A549 (cell line): ENCODE measurements around the gene AGTPBP1. TPM values are rescaled to one million over a fixed set of nuclear protein-coding genes. Genes with fewer than 3 reads are reported as not detected.

Experiments used
- ATAC-seq, 2 experiments: fragments of 200-7000 bp in 1 of 2; fragments of >200 bp in 1 of 2; cut with Nextera tagmentation in 1 of 2; cut with Tn5 transposase in 1 of 2; 3 replicates each; pipeline versions ENCODE4 v1.8.0 to v1.9.1; 2018 to 2020; ENCODE audit warnings: mild to moderate bottlenecking in 1 of 2, moderate library complexity in 1 of 2
- CTCF ChIA-PET: fragments of 300-600 bp; sonication (Branson Sonifier 250); formaldehyde crosslinking; extraction: SDS; loops from one replicate; lab custom pipeline; 2021; ENCODE audit warnings: antibody characterized with exemption, inconsistent platforms; lab: Yijun Ruan, JAX
- POLR2A ChIA-PET: fragments of 350-600 bp; formaldehyde crosslinking; extraction: SDS; loops from one replicate; lab custom pipeline; 2021; ENCODE audit warnings: antibody characterized with exemption, inconsistent platforms; lab: Yijun Ruan, JAX
- DNase-seq, 2 experiments: peaks; one replicate each; pipeline versions ENCODE4 v3.0.0 to v3.0.0-alpha.2; 2011 to 2016; ENCODE audit warnings: low read depth in 1 of 2, low spot score in 1 of 2
- FAIRE-seq: peaks from 2 replicates; lab custom pipeline; 2011; peaks lifted over from hg19 to GRCh38; lab: Jason Lieb, UNC
- H3K27ac ChIP-seq, 2 experiments: fragments of >200 bp; sonication (Bioruptor Twin); formaldehyde crosslinking; 3 replicates each; pipeline ENCODE4 v1.5.1; 2016 to 2017
- H3K4me1 ChIP-seq: fragments of >200 bp; sonication (Bioruptor Twin); formaldehyde crosslinking; 3 replicates; pipeline ENCODE4 v1.6.1; 2016
- H3K4me2 ChIP-seq: fragments of >200 bp; sonication (Bioruptor Twin); formaldehyde crosslinking; 3 replicates; pipeline ENCODE4 v1.6.1; 2016
- H3K4me3 ChIP-seq: fragments of >200 bp; sonication (Bioruptor Twin); formaldehyde crosslinking; 3 replicates; pipeline ENCODE4 v1.5.1; 2016
- H3K9me3 ChIP-seq: fragments of >200 bp; sonication (Bioruptor Twin); formaldehyde crosslinking; 3 replicates; pipeline ENCODE4 v1.6.1; 2016
- BHLHE40 ChIP-seq: IDR thresholded peaks from 2 replicates; pipeline ENCODE4 v1.6.1; 2012; ENCODE audit warnings: low read depth, low read length, inconsistent platforms
- CBX2 ChIP-seq: fragments of 200-600 bp; sonication (generic); IDR thresholded peaks from 2 replicates; pipeline ENCODE4 v1.6.1; 2016; ENCODE audit warnings: low read depth, mild to moderate bottlenecking, borderline replicate concordance
- CBX8 ChIP-seq: fragments of 200-600 bp; sonication (generic); IDR thresholded peaks from 2 replicates; pipeline ENCODE4 v1.6.1; 2016
- CHD4 ChIP-seq: fragments of 200-600 bp; sonication (generic); IDR thresholded peaks from 2 replicates; pipeline ENCODE4 v1.6.1; 2016; ENCODE audit warnings: antibody characterized with exemption, mild to moderate bottlenecking, borderline replicate concordance
- FOSL2 ChIP-seq, 2 experiments: fragments of 450-650 bp in 1 of 2; fragments of >200 bp in 1 of 2; sonication (Bioruptor Twin) in 1 of 2; formaldehyde crosslinking; IDR thresholded peaks; 2 replicates each; pipeline versions ENCODE4 v1.5.0 to v1.6.1; 2016 to 2020; ENCODE audit warnings: mild to moderate bottlenecking in 1 of 2, moderate library complexity in 1 of 2
- FOXS1 ChIP-seq: fragments of 250-450 bp; sonication (Bioruptor Pico); IDR thresholded peaks from 2 replicates; pipeline ENCODE4 v1.5.0; 2020; ENCODE audit warnings: mild to moderate bottlenecking, moderate library complexity
- GATA3 ChIP-seq: IDR thresholded peaks from 2 replicates; pipeline ENCODE4 v1.6.1; 2012; ENCODE audit warnings: borderline replicate concordance
- HDAC2 ChIP-seq: fragments of 200-600 bp; sonication (generic); IDR thresholded peaks from 2 replicates; pipeline ENCODE4 v1.6.1; 2016
- HEYL ChIP-seq: fragments of 250-450 bp; sonication (Bioruptor Pico); IDR thresholded peaks from 2 replicates; pipeline ENCODE4 v1.8.0; 2021; ENCODE audit warnings: mild to moderate bottlenecking, moderate library complexity
- HOXB13 ChIP-seq: fragments of 250-450 bp; sonication (Bioruptor Pico); IDR thresholded peaks from 2 replicates; pipeline ENCODE4 v1.5.0; 2020; ENCODE audit warnings: low read depth, mild to moderate bottlenecking, moderate library complexity
- KDM5A ChIP-seq: fragments of 200-600 bp; sonication (generic); IDR thresholded peaks from 2 replicates; pipeline ENCODE4 v1.6.1; 2016; ENCODE audit warnings: antibody characterized with exemption, mild to moderate bottlenecking
- MYC ChIP-seq: IDR thresholded peaks from 2 replicates; pipeline ENCODE4 v1.6.1; 2012; ENCODE audit warnings: mild to moderate bottlenecking, inconsistent platforms, low read length, improper control_type of control experiment, borderline replicate concordance
- NR3C1 ChIP-seq: fragments of >200 bp; sonication (Bioruptor Twin); formaldehyde crosslinking; IDR thresholded peaks from 3 replicates; pipeline ENCODE4 v1.6.1; 2017
- POLR2A ChIP-seq: IDR thresholded peaks from 2 replicates; pipeline ENCODE4 v1.6.1; 2012; ENCODE audit warnings: mild to moderate bottlenecking, low read length
- RAD21 ChIP-seq, 2 experiments: fragments of >200 bp in 1 of 2; sonication (Bioruptor Twin) in 1 of 2; formaldehyde crosslinking in 1 of 2; IDR thresholded peaks in 1 of 2; conservative IDR thresholded peaks in 1 of 2; 2 replicates in 1 of 2; 3 replicates in 1 of 2; pipeline ENCODE4 v1.6.1; 2012 to 2018; ENCODE audit warnings: inconsistent platforms in 1 of 2
- RARB ChIP-seq: fragments of 250-450 bp; sonication (Bioruptor Pico); IDR thresholded peaks from 2 replicates; pipeline ENCODE4 v1.8.0; 2021; ENCODE audit warnings: mild to moderate bottlenecking, moderate library complexity
- RFX5 ChIP-seq: fragments of 450-650 bp; IDR thresholded peaks from 2 replicates; pipeline ENCODE4 v1.7.1; 2014; ENCODE audit warnings: antibody characterized with exemption, mild to moderate bottlenecking, moderate library complexity
- SREBF2 ChIP-seq: fragments of 450-650 bp; IDR thresholded peaks from 2 replicates; pipeline ENCODE4 v1.6.1; 2014; ENCODE audit warnings: mild to moderate bottlenecking, moderate library complexity
- TFCP2L1 ChIP-seq: fragments of 250-450 bp; sonication (Bioruptor Pico); IDR thresholded peaks from 2 replicates; pipeline ENCODE4 v1.5.0; 2021; ENCODE audit warnings: mild to moderate bottlenecking
- ZC3H11A ChIP-seq: fragments of 450-650 bp; IDR thresholded peaks from 2 replicates; pipeline ENCODE4 v1.6.1; 2014; ENCODE audit warnings: antibody characterized with exemption, mild to moderate bottlenecking
- ZFP36 ChIP-seq: fragments of 450-650 bp; IDR thresholded peaks from 2 replicates; pipeline ENCODE4 v1.6.1; 2014; ENCODE audit warnings: borderline replicate concordance; ENCODE audit not compliant: partially characterized antibody
- WGBS: methylation state at CpG from one replicate; pipeline ENCODE4 v1.1.6; 2017; ENCODE audit errors: missing lambda C conversion rate; 5-methylcytosine and 5-hydroxymethylcytosine counted together
- polyA plus RNA-seq, 4 experiments: library from polyadenylated mRNA; depleted of rRNA in 3 of 4; stranded (reverse); fragments of >200 nt; fragmentation: RNase III in 1 of 4; extraction: RNeasy Plus Mini Kit Qiagen cat#74134 plus additional on column Dnase treatment in 1 of 4; gene quantifications; 2 replicates in 3 of 4; 3 replicates in 1 of 4; pipeline ENCODE4 v1.2.3, GENCODE V29; 2011 to 2017
- TF ChIP-seq, protein P1 (sequence below): fragments of >200 bp; sonication (Bioruptor Twin); formaldehyde crosslinking; IDR thresholded peaks from 3 replicates; pipeline ENCODE4 v1.6.1; 2016
- TF ChIP-seq, protein P2 (sequence below): fragments of 250-450 bp; sonication (Bioruptor Pico); IDR thresholded peaks from 2 replicates; pipeline ENCODE4 v1.5.0; 2020; ENCODE audit warnings: low read depth, mild to moderate bottlenecking, moderate library complexity
- TF ChIP-seq, protein P3 (sequence below): IDR thresholded peaks from 2 replicates; pipeline ENCODE4 v1.6.1; 2012
- TF ChIP-seq, protein P4 (sequence below): fragments of >200 bp; sonication (Bioruptor Twin); formaldehyde crosslinking; IDR thresholded peaks from 2 replicates; pipeline ENCODE4 v1.6.1; 2016

AGTPBP1 gene
- polyA plus RNA-seq, 2 of the 4 experiments (the other 2 are of a cell fraction) = 8.9 to 18.8 TPM

DNA sequence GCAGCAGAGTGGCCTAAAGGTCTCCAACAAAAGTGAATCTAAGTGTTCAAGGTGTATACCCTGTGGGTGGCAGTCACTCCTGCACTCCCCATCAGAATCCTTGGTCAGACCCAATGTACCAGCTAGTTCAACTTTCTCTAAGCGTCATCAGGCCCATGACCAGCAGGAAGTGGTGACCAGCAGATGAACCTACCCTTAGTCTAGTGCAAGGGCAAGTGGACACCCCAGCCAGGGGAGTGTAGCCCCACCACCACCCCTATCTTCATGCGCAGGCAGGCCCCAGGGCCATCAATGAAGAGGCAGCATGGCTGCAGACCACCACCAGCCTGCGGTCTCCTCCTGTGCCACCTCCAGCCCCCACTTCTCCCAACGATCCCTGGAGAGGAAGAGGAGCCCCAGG is 213.1 kb downstream of the AGTPBP1 start:
- FAIRE-seq (no peak), DNase-seq (no peak), ATAC-seq (no peak)
- no peak overlapping the region for H3K4me2 ChIP-seq
- H3K27ac ChIP-seq = no peak overlapping the region
- TF ChIP-seq RFX5 (no peak), FOXS1 (no peak)
- TF ChIP-seq, protein P1, sequence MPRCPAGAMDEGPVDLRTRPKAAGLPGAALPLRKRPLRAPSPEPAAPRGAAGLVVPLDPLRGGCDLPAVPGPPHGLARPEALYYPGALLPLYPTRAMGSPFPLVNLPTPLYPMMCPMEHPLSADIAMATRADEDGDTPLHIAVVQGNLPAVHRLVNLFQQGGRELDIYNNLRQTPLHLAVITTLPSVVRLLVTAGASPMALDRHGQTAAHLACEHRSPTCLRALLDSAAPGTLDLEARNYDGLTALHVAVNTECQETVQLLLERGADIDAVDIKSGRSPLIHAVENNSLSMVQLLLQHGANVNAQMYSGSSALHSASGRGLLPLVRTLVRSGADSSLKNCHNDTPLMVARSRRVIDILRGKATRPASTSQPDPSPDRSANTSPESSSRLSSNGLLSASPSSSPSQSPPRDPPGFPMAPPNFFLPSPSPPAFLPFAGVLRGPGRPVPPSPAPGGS = no peak
- H3K4me1 ChIP-seq = no peaks in the 10 kb centered on the region
- no peak overlapping the region for H3K4me3 ChIP-seq
- POLR2A ChIA-PET = no interaction called here
- CTCF ChIA-PET = no interaction called here
- WGBS = 50% methylated on average over 4 of the region's 4 CpGs
- H3K9me3 ChIP-seq = no peaks in the 10 kb centered on the region; the same call in 2 of the 3 replicates

DNA sequence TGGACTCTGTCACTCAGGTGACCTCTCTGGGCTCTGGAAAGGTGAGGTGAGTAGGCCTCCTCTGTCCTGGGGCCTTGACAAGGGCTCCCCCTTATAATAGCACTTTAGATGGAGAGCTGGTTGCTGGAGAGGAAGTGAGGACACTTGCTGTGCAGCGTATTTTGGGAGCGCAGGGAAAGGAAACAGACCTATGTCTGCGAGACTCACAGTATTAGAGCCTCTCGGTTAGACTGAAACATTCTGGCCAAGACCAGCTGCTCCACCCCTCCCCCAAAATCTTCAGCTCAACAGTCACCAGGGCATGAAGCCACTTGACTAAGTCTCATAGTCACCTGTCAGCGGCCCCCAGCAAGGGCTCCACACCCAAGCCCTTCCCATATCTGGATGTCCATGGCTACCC is 213.6 kb downstream of the AGTPBP1 start:
- no peak overlapping the region for H3K27ac ChIP-seq
- no peak overlapping the region for H3K4me2 ChIP-seq
- ATAC-seq (no peak), DNase-seq (no peak), FAIRE-seq (no peak)
- H3K9me3 ChIP-seq = no peaks in the 10 kb centered on the region; the same call in 2 of the 3 replicates
- CTCF ChIA-PET = interaction anchor here (1.5 kb wide), 1 partner anchor 14 kb away, joined by 3 read pairs; no protein-coding TSS in a partner anchor
- no peak for TF ChIP-seq ZFP36
- TF ChIP-seq CBX2 = no peak
- TF ChIP-seq MYC = no peak
- no peak overlapping the region for H3K4me3 ChIP-seq
- POLR2A ChIA-PET = no interaction called here
- no peaks in the 10 kb centered on the region for H3K4me1 ChIP-seq
- 62% methylated on average over 5 of the region's 5 CpGs for WGBS

DNA sequence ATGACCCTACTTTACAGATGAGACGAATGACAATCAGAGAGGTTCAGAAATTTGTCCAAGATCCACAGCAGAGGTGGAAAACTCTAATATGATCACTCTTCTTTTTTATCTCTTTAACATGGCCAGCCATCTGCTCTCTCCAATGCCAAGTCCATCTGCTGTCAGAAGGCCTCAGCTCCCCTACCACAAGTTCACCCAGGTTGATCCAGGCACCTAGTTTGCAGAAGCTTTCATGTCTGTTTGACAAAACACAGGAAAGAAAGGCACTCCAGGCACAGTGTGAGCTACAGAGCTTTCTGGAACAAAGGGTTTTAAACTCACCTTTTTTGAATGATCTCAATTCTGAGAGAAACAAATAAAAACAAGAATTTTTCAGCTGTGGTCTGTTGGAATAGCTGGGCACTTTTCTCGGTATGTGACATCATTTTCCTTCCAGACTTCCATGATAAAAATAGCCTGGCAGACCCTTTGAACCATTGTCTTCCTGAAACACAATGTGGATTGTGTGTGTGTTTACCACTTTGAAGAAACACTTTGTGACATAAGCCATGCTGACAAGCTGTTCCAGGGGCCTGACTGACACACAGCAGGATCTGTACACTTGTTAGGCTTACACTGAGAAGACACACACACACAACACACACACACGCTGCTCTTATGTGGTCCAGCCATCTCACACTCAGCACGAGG is 214.3 kb downstream of the AGTPBP1 start:
- CTCF ChIA-PET = interaction anchor here (0.6 to 1.5 kb wide), 2 partner anchors 12 to 13 kb away, joined by 3 read pairs; no protein-coding TSS in a partner anchor

More for the DNA sequence above, 214.3 kb downstream of the AGTPBP1 start:
- WGBS = 16% methylated on average over 4 of the region's 4 CpGs
- no peaks in the 10 kb centered on the region; the same call in 2 of the 3 replicates for H3K9me3 ChIP-seq
- no peak for FAIRE-seq
- H3K4me1 ChIP-seq = no peaks in the 10 kb centered on the region
- H3K27ac ChIP-seq = no peak overlapping the region
- no peak for ATAC-seq
- POLR2A ChIA-PET = no interaction called here
- no peak overlapping the region for H3K4me3 ChIP-seq
- TF ChIP-seq ZC3H11A (no peak), FOSL2 (IDR thresholded peaks at IDR 0.05) (no peak), FOSL2 (CRISPR knock-in tag; IDR thresholded peaks at IDR 0.05) (no peak), KDM5A (no peak), HEYL (CRISPR knock-in tag) (no peak), GATA3 (no peak), TFCP2L1 (CRISPR knock-in tag) (no peak), NR3C1 (no peak), SREBF2 (no peak), RAD21 (conservative IDR thresholded peaks at IDR 0.05 in 1 of 2, IDR thresholded peaks at IDR 0.05 in 1 of 2) (no peak), POLR2A (no peak), HOXB13 (CRISPR knock-in tag) (no peak), HDAC2 (no peak), BHLHE40 (no peak), CHD4 (no peak), RARB (CRISPR knock-in tag) (no peak), CBX8 (no peak)
- TF ChIP-seq, protein P2, sequence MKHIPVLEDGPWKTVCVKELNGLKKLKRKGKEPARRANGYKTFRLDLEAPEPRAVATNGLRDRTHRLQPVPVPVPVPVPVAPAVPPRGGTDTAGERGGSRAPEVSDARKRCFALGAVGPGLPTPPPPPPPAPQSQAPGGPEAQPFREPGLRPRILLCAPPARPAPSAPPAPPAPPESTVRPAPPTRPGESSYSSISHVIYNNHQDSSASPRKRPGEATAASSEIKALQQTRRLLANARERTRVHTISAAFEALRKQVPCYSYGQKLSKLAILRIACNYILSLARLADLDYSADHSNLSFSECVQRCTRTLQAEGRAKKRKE (CRISPR knock-in tag) = no peak
- TF ChIP-seq, protein P3, sequence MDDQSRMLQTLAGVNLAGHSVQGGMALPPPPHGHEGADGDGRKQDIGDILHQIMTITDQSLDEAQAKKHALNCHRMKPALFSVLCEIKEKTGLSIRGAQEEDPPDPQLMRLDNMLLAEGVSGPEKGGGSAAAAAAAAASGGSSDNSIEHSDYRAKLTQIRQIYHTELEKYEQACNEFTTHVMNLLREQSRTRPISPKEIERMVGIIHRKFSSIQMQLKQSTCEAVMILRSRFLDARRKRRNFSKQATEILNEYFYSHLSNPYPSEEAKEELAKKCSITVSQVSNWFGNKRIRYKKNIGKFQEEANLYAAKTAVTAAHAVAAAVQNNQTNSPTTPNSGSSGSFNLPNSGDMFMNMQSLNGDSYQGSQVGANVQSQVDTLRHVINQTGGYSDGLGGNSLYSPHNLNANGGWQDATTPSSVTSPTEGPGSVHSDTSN = no peak
- TF ChIP-seq, protein P4, sequence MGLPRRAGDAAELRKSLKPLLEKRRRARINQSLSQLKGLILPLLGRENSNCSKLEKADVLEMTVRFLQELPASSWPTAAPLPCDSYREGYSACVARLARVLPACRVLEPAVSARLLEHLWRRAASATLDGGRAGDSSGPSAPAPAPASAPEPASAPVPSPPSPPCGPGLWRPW = no peak
- TF ChIP-seq, all 56 proteins: peak for 0
- DNase-seq = no peak
- no peak overlapping the region for H3K4me2 ChIP-seq
